GM18511 (cell line): Measurements from ENCODE around the gene MIA.
"Not testable (repeated sequence)": the region's sequence is repeated elsewhere in the genome, so short reads cannot be mapped to it uniquely, and the experiment has no call there.

Experiments
- ATAC-seq: cut with Tn5 transposase; IDR thresholded peaks from one replicate; pipeline ENCODE4 v1.9.1; 2021; ENCODE audit warnings: mild to moderate bottlenecking, moderate library complexity; ENCODE audit not compliant: unreplicated experiment

Gene MIA

GRCh38 chr19:40777937-40778705 is 2.8 kb downstream of the MIA start, which contains the start of gene RAB4B:
Gene RAB4B (plus strand): TSS chr19:40778247. CDS start chr19:40778376, 129 bp downstream.
- peak; percentile 65 for ATAC-seq

GRCh38 chr19:40778706-40779284 is 3.5 kb downstream of the MIA start:
- no peak for ATAC-seq

- no peak for ATAC-seq
Observed at GRCh38 chr19:40780582-40780981, 5.3 kb downstream of the MIA start.

GRCh38 chr19:40781140-40781539 is 5.8 kb downstream of the MIA start:
- no peak for ATAC-seq

GRCh38 chr19:40783711-40784110 is 8.4 kb downstream of the MIA start:
- no peak for ATAC-seq

GRCh38 chr19:40784146-40784545 is 8.8 kb downstream of the MIA start:
- not testable (repeated sequence) for ATAC-seq

GRCh38 chr19:40785526-40785925 is 10.2 kb downstream of the MIA start:
- no peak for ATAC-seq

GRCh38 chr19:40786060-40787037 is 11.0 kb downstream of the MIA start:
- no peak for ATAC-seq

GRCh38 chr19:40791349-40791748 is 16.0 kb downstream of the MIA start:
- ATAC-seq: no peak

GRCh38 chr19:40791996-40792395 is 16.7 kb downstream of the MIA start:
- ATAC-seq: no peak

- ATAC-seq: no peak
Observed at GRCh38 chr19:40797166-40797962, 22.0 kb downstream of the MIA start.

GRCh38 chr19:40797963-40798682 is 22.8 kb downstream of the MIA start:
- ATAC-seq: peak; percentile 38

GRCh38 chr19:40798683-40799557 is 23.6 kb downstream of the MIA start, which contains the start of gene EGLN2:
Gene EGLN2 (plus strand): TSS chr19:40799191. CDS start chr19:40800573, 1,382 bp downstream.
- peak; percentile 83 for ATAC-seq

GRCh38 chr19:40799558-40800338 is 24.4 kb downstream of the MIA start:
- no peak for ATAC-seq

- ATAC-seq: no peak
Observed at GRCh38 chr19:40800339-40800996, 25.1 kb downstream of the MIA start.

GRCh38 chr19:40800997-40801377 is 25.7 kb downstream of the MIA start:
- no peak for ATAC-seq
